C4-2B (cell line): ENCODE measurements around the gene PIGN.

ENCODE experiments used
- ZFX ChIP-seq: fragments of 450-650 bp; IDR thresholded peaks from 2 replicates; pipeline ENCODE4 v1.6.1; 2017
- TF ChIP-seq, protein P1 (sequence below): fragments of 450-650 bp; conservative IDR thresholded peaks from 2 replicates; pipeline ENCODE4 v1.5.1; 2017; ENCODE audit warnings: mild to moderate bottlenecking

DNA sequence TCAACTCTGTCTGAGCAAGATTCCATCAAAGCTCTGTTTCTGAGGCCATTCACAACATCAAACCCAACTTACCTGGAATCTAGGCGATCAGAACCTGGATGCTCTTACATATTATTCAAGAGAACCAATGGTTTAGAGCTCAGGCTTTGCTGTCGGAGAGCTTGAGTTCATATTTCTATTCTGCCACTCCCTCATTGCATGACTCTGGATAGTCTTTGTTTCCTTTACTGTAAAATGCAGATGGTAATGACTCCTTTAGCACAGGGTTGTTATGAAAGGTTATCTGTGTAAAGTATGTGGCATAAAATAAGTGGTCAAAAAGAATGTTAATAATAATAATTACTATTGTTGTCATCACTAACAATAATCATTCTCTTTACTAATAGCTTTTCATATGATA lies 12.8 kb upstream of the PIGN start:
- no peak for TF ChIP-seq ZFX
- TF ChIP-seq, protein P1, sequence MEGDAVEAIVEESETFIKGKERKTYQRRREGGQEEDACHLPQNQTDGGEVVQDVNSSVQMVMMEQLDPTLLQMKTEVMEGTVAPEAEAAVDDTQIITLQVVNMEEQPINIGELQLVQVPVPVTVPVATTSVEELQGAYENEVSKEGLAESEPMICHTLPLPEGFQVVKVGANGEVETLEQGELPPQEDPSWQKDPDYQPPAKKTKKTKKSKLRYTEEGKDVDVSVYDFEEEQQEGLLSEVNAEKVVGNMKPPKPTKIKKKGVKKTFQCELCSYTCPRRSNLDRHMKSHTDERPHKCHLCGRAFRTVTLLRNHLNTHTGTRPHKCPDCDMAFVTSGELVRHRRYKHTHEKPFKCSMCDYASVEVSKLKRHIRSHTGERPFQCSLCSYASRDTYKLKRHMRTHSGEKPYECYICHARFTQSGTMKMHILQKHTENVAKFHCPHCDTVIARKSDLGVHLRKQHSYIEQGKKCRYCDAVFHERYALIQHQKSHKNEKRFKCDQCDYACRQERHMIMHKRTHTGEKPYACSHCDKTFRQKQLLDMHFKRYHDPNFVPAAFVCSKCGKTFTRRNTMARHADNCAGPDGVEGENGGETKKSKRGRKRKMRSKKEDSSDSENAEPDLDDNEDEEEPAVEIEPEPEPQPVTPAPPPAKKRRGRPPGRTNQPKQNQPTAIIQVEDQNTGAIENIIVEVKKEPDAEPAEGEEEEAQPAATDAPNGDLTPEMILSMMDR: no peak
